ENCODE results near the gene SKI. TPM values are rescaled to one million over a fixed set of nuclear protein-coding genes. Genes with fewer than 3 reads are reported as not detected.

Gene SKI
- total and polyA plus RNA-seq, 2 experiments from 2014 or later, result 9.3 to 66.8 TPM

DNA sequence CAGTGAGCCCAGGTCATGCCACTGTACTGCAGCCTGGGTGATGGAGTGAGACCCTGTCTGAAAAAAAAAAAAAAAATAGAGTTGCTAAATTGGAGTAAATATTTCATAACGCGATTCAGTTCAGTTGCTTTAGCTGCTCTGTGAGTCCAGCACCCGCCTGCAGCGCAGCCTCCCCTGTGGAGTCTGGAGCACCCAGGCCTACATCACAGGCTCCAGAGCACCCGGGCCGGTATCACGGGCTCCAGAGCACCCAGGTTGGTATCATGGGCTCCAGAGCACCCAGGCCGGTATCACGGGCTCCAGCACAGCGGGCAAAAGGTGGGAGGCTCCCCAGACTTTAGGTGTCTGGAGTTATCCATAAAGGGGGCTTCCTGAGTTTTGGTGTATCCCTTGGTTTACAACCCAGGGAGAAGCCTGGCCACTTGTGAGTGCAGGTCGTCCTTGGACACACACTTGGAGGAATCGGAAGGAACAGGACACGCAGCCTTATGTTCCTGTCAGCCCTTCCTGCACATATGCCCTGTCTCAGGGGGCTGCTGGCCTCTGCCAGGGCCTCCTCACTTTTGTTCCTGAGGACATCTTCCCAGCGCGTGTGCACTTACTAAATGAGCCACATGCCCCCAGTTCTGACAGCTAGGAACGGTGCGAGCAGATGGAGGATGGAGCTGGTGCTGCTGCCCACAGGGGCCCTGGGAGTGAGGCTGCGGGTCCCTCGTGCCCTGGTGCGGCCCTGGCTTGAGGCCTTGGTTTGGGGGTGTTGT, 25.1 kb downstream of the SKI start (continued):
- TF ChIP-seq ZNF462 (CRISPR knock-in tag; IDR thresholded peaks at IDR 0.05), result no peak
- TF ChIP-seq, protein P1, sequence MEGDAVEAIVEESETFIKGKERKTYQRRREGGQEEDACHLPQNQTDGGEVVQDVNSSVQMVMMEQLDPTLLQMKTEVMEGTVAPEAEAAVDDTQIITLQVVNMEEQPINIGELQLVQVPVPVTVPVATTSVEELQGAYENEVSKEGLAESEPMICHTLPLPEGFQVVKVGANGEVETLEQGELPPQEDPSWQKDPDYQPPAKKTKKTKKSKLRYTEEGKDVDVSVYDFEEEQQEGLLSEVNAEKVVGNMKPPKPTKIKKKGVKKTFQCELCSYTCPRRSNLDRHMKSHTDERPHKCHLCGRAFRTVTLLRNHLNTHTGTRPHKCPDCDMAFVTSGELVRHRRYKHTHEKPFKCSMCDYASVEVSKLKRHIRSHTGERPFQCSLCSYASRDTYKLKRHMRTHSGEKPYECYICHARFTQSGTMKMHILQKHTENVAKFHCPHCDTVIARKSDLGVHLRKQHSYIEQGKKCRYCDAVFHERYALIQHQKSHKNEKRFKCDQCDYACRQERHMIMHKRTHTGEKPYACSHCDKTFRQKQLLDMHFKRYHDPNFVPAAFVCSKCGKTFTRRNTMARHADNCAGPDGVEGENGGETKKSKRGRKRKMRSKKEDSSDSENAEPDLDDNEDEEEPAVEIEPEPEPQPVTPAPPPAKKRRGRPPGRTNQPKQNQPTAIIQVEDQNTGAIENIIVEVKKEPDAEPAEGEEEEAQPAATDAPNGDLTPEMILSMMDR (conservative IDR thresholded peaks at IDR 0.05; ENCODE audit: low read depth in 2 of 2), result no peak
- no peak for TF ChIP-seq EZH2phosphoT487 (IDR thresholded peaks at IDR 0.05; ENCODE audit: unreplicated experiment)
- TF ChIP-seq ZNF331 (CRISPR knock-in tag; IDR thresholded peaks at IDR 0.05; ENCODE audit: low read depth), result no peak
- TF ChIP-seq, protein P2, sequence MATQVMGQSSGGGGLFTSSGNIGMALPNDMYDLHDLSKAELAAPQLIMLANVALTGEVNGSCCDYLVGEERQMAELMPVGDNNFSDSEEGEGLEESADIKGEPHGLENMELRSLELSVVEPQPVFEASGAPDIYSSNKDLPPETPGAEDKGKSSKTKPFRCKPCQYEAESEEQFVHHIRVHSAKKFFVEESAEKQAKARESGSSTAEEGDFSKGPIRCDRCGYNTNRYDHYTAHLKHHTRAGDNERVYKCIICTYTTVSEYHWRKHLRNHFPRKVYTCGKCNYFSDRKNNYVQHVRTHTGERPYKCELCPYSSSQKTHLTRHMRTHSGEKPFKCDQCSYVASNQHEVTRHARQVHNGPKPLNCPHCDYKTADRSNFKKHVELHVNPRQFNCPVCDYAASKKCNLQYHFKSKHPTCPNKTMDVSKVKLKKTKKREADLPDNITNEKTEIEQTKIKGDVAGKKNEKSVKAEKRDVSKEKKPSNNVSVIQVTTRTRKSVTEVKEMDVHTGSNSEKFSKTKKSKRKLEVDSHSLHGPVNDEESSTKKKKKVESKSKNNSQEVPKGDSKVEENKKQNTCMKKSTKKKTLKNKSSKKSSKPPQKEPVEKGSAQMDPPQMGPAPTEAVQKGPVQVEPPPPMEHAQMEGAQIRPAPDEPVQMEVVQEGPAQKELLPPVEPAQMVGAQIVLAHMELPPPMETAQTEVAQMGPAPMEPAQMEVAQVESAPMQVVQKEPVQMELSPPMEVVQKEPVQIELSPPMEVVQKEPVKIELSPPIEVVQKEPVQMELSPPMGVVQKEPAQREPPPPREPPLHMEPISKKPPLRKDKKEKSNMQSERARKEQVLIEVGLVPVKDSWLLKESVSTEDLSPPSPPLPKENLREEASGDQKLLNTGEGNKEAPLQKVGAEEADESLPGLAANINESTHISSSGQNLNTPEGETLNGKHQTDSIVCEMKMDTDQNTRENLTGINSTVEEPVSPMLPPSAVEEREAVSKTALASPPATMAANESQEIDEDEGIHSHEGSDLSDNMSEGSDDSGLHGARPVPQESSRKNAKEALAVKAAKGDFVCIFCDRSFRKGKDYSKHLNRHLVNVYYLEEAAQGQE (IDR thresholded peaks at IDR 0.05; ENCODE audit: unreplicated experiment), result no peak

Measured in GM23338 (cell line).